IMR-90 (cell line): ENCODE measurements around the gene NPEPL1. TPM values are rescaled to one million over a fixed set of nuclear protein-coding genes. Genes with fewer than 3 reads are reported as not detected.

Source experiments
- ATAC-seq: fragments of 200-7000 bp; cut with Tn5 transposase; 2 replicates; pipeline ENCODE4 v1.9.1; 2020; ENCODE audit warnings: low read depth, mild to moderate bottlenecking, moderate library complexity
- BruUV-seq: library from RNA; stranded (reverse); fragments of 400-500 nt; replicated peaks from 2 replicates; lab custom pipeline; 2021; lab: Mats Ljungman, UMichigan
- CTCF ChIA-PET: fragments of 300-600 bp; formaldehyde crosslinking; extraction: SDS; loops from one replicate; lab custom pipeline; 2021; ENCODE audit warnings: antibody characterized with exemption; lab: Yijun Ruan, JAX
- POLR2A ChIA-PET: fragments of 300-600 bp; sonication (Branson Sonifier 250); formaldehyde crosslinking; loops from one replicate; lab custom pipeline; 2022; ENCODE audit warnings: antibody characterized with exemption; ENCODE audit not compliant: unreplicated experiment; lab: Charles Lee
- DNase-seq: peaks from one replicate; pipeline ENCODE4 v3.0.0; 2013
- H2AFZ ChIP-seq: replicated peaks from 2 replicates; pipeline ENCODE3; 2013; ENCODE audit warnings: low read length, mild to moderate bottlenecking; ENCODE audit not compliant: poor library complexity
- H2AK5ac ChIP-seq: 2 replicates; pipeline ENCODE4 v1.6.1; 2013; ENCODE audit warnings: low read depth, low read length, inconsistent platforms
- H2AK9ac ChIP-seq: replicated peaks from 2 replicates; pipeline ENCODE3; 2013; ENCODE audit warnings: mild to moderate bottlenecking, low read depth, low read length, moderate library complexity; ENCODE audit not compliant: poor library complexity
- H2BK120ac ChIP-seq: 2 replicates; pipeline ENCODE4 v1.6.1; 2013; ENCODE audit warnings: low read depth, low read length, inconsistent platforms
- H2BK15ac ChIP-seq: 3 replicates; pipeline ENCODE4 v1.6.1; 2013; ENCODE audit warnings: low read depth, low read length, inconsistent platforms
- H2BK20ac ChIP-seq: 2 replicates; pipeline ENCODE4 v1.6.1; 2013; ENCODE audit warnings: low read depth, mild to moderate bottlenecking, inconsistent platforms, low read length, moderate library complexity
- H2BK5ac ChIP-seq: 2 replicates; pipeline ENCODE4 v1.6.1; 2013; ENCODE audit warnings: mild to moderate bottlenecking, low read depth, low read length, inconsistent platforms; ENCODE audit not compliant: poor library complexity, severe bottlenecking
- H3K14ac ChIP-seq: replicated peaks from 2 replicates; pipeline ENCODE4 v1.6.1; 2013; ENCODE audit warnings: low read depth, low read length, inconsistent platforms
- H3K18ac ChIP-seq: 2 replicates; pipeline ENCODE4 v1.6.1; 2013; ENCODE audit warnings: low read depth, low read length, control low read depth
- H3K23ac ChIP-seq: 2 replicates; pipeline ENCODE4 v1.6.1; 2013; ENCODE audit warnings: low read depth, low read length, inconsistent platforms
- H3K27ac ChIP-seq: 2 replicates; pipeline ENCODE4 v1.5.1; 2013; ENCODE audit warnings: mild to moderate bottlenecking, control low read depth, low read length; ENCODE audit not compliant: insufficient read depth
- H3K27me3 ChIP-seq: 2 replicates; pipeline ENCODE4 v1.6.1; 2013; ENCODE audit warnings: low read length; ENCODE audit not compliant: control insufficient read depth, insufficient read depth
- H3K36me3 ChIP-seq: 2 replicates; pipeline ENCODE4 v1.6.1; 2013; ENCODE audit warnings: low read length, mixed read lengths; ENCODE audit not compliant: control insufficient read depth, insufficient read depth
- H3K4ac ChIP-seq: 2 replicates; pipeline ENCODE4 v1.6.1; 2013; ENCODE audit warnings: low read depth, low read length, inconsistent platforms
- H3K4me1 ChIP-seq: 2 replicates; pipeline ENCODE4 v1.6.1; 2013; ENCODE audit warnings: low read length, mixed read lengths; ENCODE audit not compliant: control insufficient read depth, insufficient read depth
- H3K4me2 ChIP-seq: 2 replicates; pipeline ENCODE4 v1.6.1; 2013; ENCODE audit warnings: low read depth, mild to moderate bottlenecking, control low read depth, low read length, moderate library complexity
- H3K4me3 ChIP-seq: 2 replicates; pipeline ENCODE4 v1.5.1; 2013; ENCODE audit warnings: low read depth, mild to moderate bottlenecking, control low read depth, low read length, moderate library complexity; ENCODE audit not compliant: insufficient read depth
- H3K56ac ChIP-seq: 2 replicates; pipeline ENCODE4 v1.6.1; 2013; ENCODE audit warnings: low read length, inconsistent platforms; ENCODE audit not compliant: insufficient read depth; ENCODE audit errors: extremely low read depth
- H3K79me1 ChIP-seq, 2 experiments: 2 replicates each; pipeline ENCODE4 v1.6.1; 2013; ENCODE audit warnings: low read length in 2 of 2, inconsistent platforms in 1 of 2, low read depth in 1 of 2
- H3K9ac ChIP-seq: 2 replicates; pipeline ENCODE4 v1.6.1; 2013; ENCODE audit warnings: low read depth, low read length, control low read depth
- H3K9me1 ChIP-seq: 2 replicates; pipeline ENCODE4 v1.6.1; 2013; ENCODE audit warnings: low read length, inconsistent platforms; ENCODE audit not compliant: insufficient read depth
- H3K9me3 ChIP-seq: 2 replicates; pipeline ENCODE4 v1.6.1; 2013; ENCODE audit warnings: low read length; ENCODE audit not compliant: control insufficient read depth, insufficient read depth
- H4K20me1 ChIP-seq: 2 replicates; pipeline ENCODE4 v1.6.1; 2013; ENCODE audit warnings: low read length, inconsistent platforms; ENCODE audit not compliant: insufficient read depth
- H4K5ac ChIP-seq: 2 replicates; pipeline ENCODE4 v1.6.1; 2013; ENCODE audit warnings: mild to moderate bottlenecking, low read depth, low read length, control low read depth
- H4K8ac ChIP-seq, 2 experiments: 2 replicates each; pipeline ENCODE4 v1.6.1; 2013; ENCODE audit warnings: low read depth in 2 of 2, low read length in 2 of 2, control low read depth in 1 of 2, inconsistent platforms in 1 of 2
- H4K91ac ChIP-seq: 2 replicates; pipeline ENCODE4 v1.6.1; 2013; ENCODE audit warnings: low read depth, low read length, inconsistent platforms; ENCODE audit not compliant: insufficient read depth
- BHLHE40 ChIP-seq: fragments of 150-350 bp; IDR thresholded peaks from 2 replicates; pipeline ENCODE4 v1.6.1; 2016; ENCODE audit warnings: mild to moderate bottlenecking, low read depth, low read length
- CHD1 ChIP-seq: IDR thresholded peaks from 2 replicates; pipeline ENCODE4 v1.6.1; 2012; ENCODE audit warnings: low read depth, low read length, improper control_type of control experiment
- CTCF ChIP-seq: conservative IDR thresholded peaks from 2 replicates; pipeline ENCODE4 v1.5.1; 2012; ENCODE audit warnings: mild to moderate bottlenecking, low read depth, low read length, improper control_type of control experiment
- ELK1 ChIP-seq: fragments of 150-350 bp; IDR thresholded peaks from 2 replicates; pipeline ENCODE4 v1.6.1; 2016; ENCODE audit warnings: low read depth, mild to moderate bottlenecking, low read length, moderate library complexity, borderline replicate concordance
- MAFK ChIP-seq: IDR thresholded peaks from 2 replicates; pipeline ENCODE4 v1.6.1; 2012; ENCODE audit warnings: low read depth, low read length, improper control_type of control experiment
- MAZ ChIP-seq: IDR thresholded peaks from 2 replicates; pipeline ENCODE4 v1.6.1; 2012; ENCODE audit warnings: low read depth, mild to moderate bottlenecking, low read length, improper control_type of control experiment, moderate library complexity, borderline replicate concordance
- MXI1 ChIP-seq: IDR thresholded peaks from 2 replicates; pipeline ENCODE4 v1.6.1; 2012; ENCODE audit warnings: low read depth, mild to moderate bottlenecking, low read length, moderate library complexity, borderline replicate concordance
- POLR2A ChIP-seq: IDR thresholded peaks from 2 replicates; pipeline ENCODE4 v1.6.1; 2012; ENCODE audit warnings: mild to moderate bottlenecking, low read depth, low read length
- RAD21 ChIP-seq: IDR thresholded peaks from 2 replicates; pipeline ENCODE4 v1.6.1; 2012; ENCODE audit warnings: low read length, improper control_type of control experiment
- RFX5 ChIP-seq: IDR thresholded peaks from 2 replicates; pipeline ENCODE4 v1.8.0; 2012; ENCODE audit warnings: low read depth, mild to moderate bottlenecking, low read length, moderate library complexity
- SMC3 ChIP-seq: fragments of 150-350 bp; IDR thresholded peaks from 2 replicates; pipeline ENCODE4 v1.6.1; 2016; ENCODE audit warnings: low read depth, mild to moderate bottlenecking, antibody characterized with exemption, low read length, moderate library complexity
- WGBS, 2 experiments: methylation state at CpG; one replicate each; pipeline versions ENCODE4 v1.1.5 to v1.1.7; 2013; ENCODE audit warnings: missing lambda C conversion rate in 2 of 2; ENCODE audit not compliant: insufficient read length in 1 of 2; ENCODE audit errors: extremely low coverage in 2 of 2; 5-methylcytosine and 5-hydroxymethylcytosine counted together
- dilution Hi-C: fragments of 300-500 bp; cut with HindIII; formaldehyde crosslinking; loops from one replicate; pipeline ENCODE4 v1.14.3; 2018; ENCODE audit warnings: low sequenced_read_pairs; ENCODE audit not compliant: unreplicated experiment
- in situ Hi-C: fragments of 300-500 bp; cut with MboI; formaldehyde crosslinking; loops from 3 replicates; pipeline ENCODE4 v1.14.3; 2019; ENCODE audit warnings: low sequenced_read_pairs, inconsistent platforms, mixed read lengths
- intact Hi-C: fragments of 100-400 bp; cut with micrococcal nuclease; formaldehyde crosslinking; loops from 2 replicates; pipeline ENCODE4 v1.10.0; 2022
- polyA plus RNA-seq, 3 experiments: library from polyadenylated mRNA; depleted of rRNA; stranded (reverse); fragments of >200 nt; gene quantifications; 2 replicates each; pipeline ENCODE4 v1.2.3, GENCODE V29; 2012; ENCODE audit warnings: low replicate concordance in 1 of 3
- total RNA-seq: library from RNA; depleted of rRNA; stranded (reverse); fragments of >200 nt; gene quantifications from 2 replicates; pipeline ENCODE4 v1.2.3, GENCODE V29; 2012
- TF ChIP-seq, protein P1 (sequence below): fragments of 150-350 bp; IDR thresholded peaks from 2 replicates; pipeline ENCODE4 v1.6.1; 2017; ENCODE audit warnings: mild to moderate bottlenecking, antibody characterized with exemption, low read length, low read depth

The NPEPL1 gene
- total and polyA plus RNA-seq, 2 of the 4 experiments (the other 2 are of a cell fraction): 6.3 to 10.4 TPM

- peaks cover 8% of the 10 kb centered on the region for H3K4me1 ChIP-seq
- intact Hi-C loops: loop anchor here (2.0 to 10.0 kb wide), 6 partner anchors 79 to 571 kb away; partner anchors contain the start of gene APCDD1L
- in situ Hi-C loops: loop anchor here (10.0 kb wide), 1 partner anchor 416 kb away; no protein-coding TSS in a partner anchor
- TF ChIP-seq POLR2A (peak; percentile 72; the same call in 1 of the 2 replicates), RAD21 (peak; percentile 48), CTCF (peak; percentile 53), CHD1 (no peak; the same call in 1 of the 2 replicates), ELK1 (no peak), MAZ (peak; percentile 84; the same call in 1 of the 2 replicates), MAFK (no peak), MXI1 (peak; percentile 41; the same call in 1 of the 2 replicates), BHLHE40 (peak; percentile 88), RFX5 (no peak), SMC3 (peak; percentile 43)
- TF ChIP-seq, protein P1, sequence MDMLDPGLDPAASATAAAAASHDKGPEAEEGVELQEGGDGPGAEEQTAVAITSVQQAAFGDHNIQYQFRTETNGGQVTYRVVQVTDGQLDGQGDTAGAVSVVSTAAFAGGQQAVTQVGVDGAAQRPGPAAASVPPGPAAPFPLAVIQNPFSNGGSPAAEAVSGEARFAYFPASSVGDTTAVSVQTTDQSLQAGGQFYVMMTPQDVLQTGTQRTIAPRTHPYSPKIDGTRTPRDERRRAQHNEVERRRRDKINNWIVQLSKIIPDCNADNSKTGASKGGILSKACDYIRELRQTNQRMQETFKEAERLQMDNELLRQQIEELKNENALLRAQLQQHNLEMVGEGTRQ: peak; percentile 44; the same call in 1 of the 2 replicates
Observed at GRCh38 chr20:58650776-58651558, 41.6 kb upstream of the NPEPL1 start, which contains the start of gene STX16. Gene STX16 (plus strand): TSS chr20:58651283. CDS start chr20:58652007, 724 bp downstream.

More at GRCh38 chr20:58650776-58651558, 41.6 kb upstream of the NPEPL1 start, which contains the start of gene STX16:
- H4K8ac ChIP-seq: peak within 1 kb of the TSS; percentile 70 to 96
- peak within 1 kb of the TSS; percentile 99 for H2AFZ ChIP-seq
- no peaks in the 10 kb centered on the region for H3K9me1 ChIP-seq
- peak within 1 kb of the TSS; percentile 92 for H2AK5ac ChIP-seq
- WGBS, 2 experiments: 0% methylated on average over 27 of the region's 49 CpGs; no CpG with 5 or more reads in 1 of the 2 experiments
- peak within 1 kb of the TSS; percentile 82 for H3K14ac ChIP-seq
- H3K23ac ChIP-seq: peak within 1 kb of the TSS; percentile 74
- H3K27me3 ChIP-seq: no peaks in the 10 kb centered on the region
- ChIA-PET CTCF (interaction anchor here (0.6 to 1.1 kb wide), 7 partner anchors 13 to 258 kb away, joined by 3 to 4 read pairs (median 3); no protein-coding TSS in a partner anchor), POLR2A (interaction anchor here (0.6 kb wide), 1 partner anchor 834 kb away, joined by 3 read pairs; no protein-coding TSS in a partner anchor)
- H3K56ac ChIP-seq: peak within 1 kb of the TSS; percentile 85
- dilution Hi-C loops: loop anchor here (25.0 kb wide), 1 partner anchor 414 kb away; the partner anchor contains the start of gene ANKRD60
- H2BK20ac ChIP-seq: no peak within 1 kb of the TSS
- peak within 1 kb of the TSS; percentile 93 for H3K4me2 ChIP-seq
- H2BK5ac ChIP-seq: peak within 1 kb of the TSS; percentile 83
- H3K27ac ChIP-seq: peak within 1 kb of the TSS; percentile 90
- peak within 1 kb of the TSS; percentile 88 for H3K9ac ChIP-seq
- H3K9me3 ChIP-seq: no peaks in the 10 kb centered on the region
- DNase-seq: peak; percentile 91
- peak within 1 kb of the TSS; percentile 85 for H4K91ac ChIP-seq
- peak within 1 kb of the TSS; percentile 93 for H3K4ac ChIP-seq
- no peaks in the 10 kb centered on the region for H3K36me3 ChIP-seq
- H2AK9ac ChIP-seq: peak within 1 kb of the TSS; percentile 98
- H2BK120ac ChIP-seq: peak within 1 kb of the TSS; percentile 85
- no TSS peak for BruUV-seq
- no peak within 1 kb of the TSS for H2BK15ac ChIP-seq
- H4K5ac ChIP-seq: peak within 1 kb of the TSS; percentile 74
- peak within 1 kb of the TSS; percentile 58 for H3K18ac ChIP-seq
- H4K20me1 ChIP-seq: peaks cover 3% of the 10 kb centered on the region; the same call in 1 of the 2 replicates
- ATAC-seq: peak; percentile 89
- peaks cover 14 to 28% of the 10 kb centered on the region in 2 experiments for H3K79me1 ChIP-seq
- peak within 1 kb of the TSS; percentile 78 for H3K4me3 ChIP-seq
